ENCODE measurements around the gene REEP2.
"Not testable (repeated sequence)": the region's sequence is repeated elsewhere in the genome, so short reads cannot be mapped to it uniquely, and the experiment has no call there.

GRCh38 chr5:138410996-138411640, 27.7 kb upstream of the REEP2 start:
- TF ChIP-seq CTCF (conservative IDR thresholded peaks at IDR 0.05; ENCODE audit: low read depth, low read length) = peak; percentile 49
- not testable (repeated sequence) for TF ChIP-seq EZH2 (IDR thresholded peaks at IDR 0.05; ENCODE audit: borderline replicate concordance, low read depth, low read length, poor library complexity, severe bottlenecking)
